Breast epithelium (tissue), 4 donors: ENCODE data around the gene APLN. TPM values are rescaled to one million over a fixed set of nuclear protein-coding genes. Genes with fewer than 3 reads are reported as not detected.

ENCODE experiments used
- DNase-seq, 2 donors: peaks; one replicate each; pipeline ENCODE4 v3.0.0-alpha.2; 2019; ENCODE audit warnings: low spot score in 2 of 2
- H3K27ac ChIP-seq, 2 donors: fragments of 200-600 bp; sonication (generic) in 1 of 2; one replicate each; pipeline ENCODE4 v1.5.1; 2016 to 2019; ENCODE audit warnings: mild to moderate bottlenecking in 1 of 2
- H3K27me3 ChIP-seq, 2 donors: fragments of 200-600 bp; sonication (generic) in 1 of 2; one replicate each; pipeline versions ENCODE4 v1.5.1 to v1.6.0; 2017 to 2019; ENCODE audit warnings: control low read depth in 1 of 2, mild to moderate bottlenecking in 1 of 2
- H3K36me3 ChIP-seq: fragments of 200-600 bp; one replicate; pipeline ENCODE4 v1.5.1; 2019
- H3K4me1 ChIP-seq, 2 donors: fragments of 200-600 bp; sonication (generic); one replicate each; pipeline ENCODE4 v1.5.1; 2016 to 2019; ENCODE audit warnings: control low read depth in 1 of 2
- H3K4me3 ChIP-seq, 3 donors: fragments of 200-600 bp; sonication (generic); 1 replicate in 2 of 3; 2 replicates in 1 of 3; pipeline ENCODE4 v1.5.1; 2016 to 2019; ENCODE audit warnings: mild to moderate bottlenecking in 3 of 3, moderate library complexity in 2 of 3
- H3K9me3 ChIP-seq, 2 donors: fragments of 200-600 bp; sonication (generic) in 1 of 2; one replicate each; pipeline ENCODE4 v1.5.1; 2016 to 2019; ENCODE audit warnings: control low read depth in 1 of 2
- CTCF ChIP-seq, 3 donors: fragments of 450-650 bp; IDR thresholded peaks; one replicate each; pipeline ENCODE4 v1.5.1; 2016 to 2017; ENCODE audit warnings: antibody characterized with exemption in 3 of 3, mild to moderate bottlenecking in 3 of 3, moderate library complexity in 3 of 3
- POLR2A ChIP-seq: fragments of 450-650 bp; IDR thresholded peaks from one replicate; pipeline ENCODE4 v1.6.1; 2016; ENCODE audit warnings: antibody characterized with exemption, mild to moderate bottlenecking, moderate library complexity
- POLR2AphosphoS5 ChIP-seq, 3 donors: sonication (generic); formaldehyde crosslinking; IDR thresholded peaks; one replicate each; pipeline ENCODE4 v1.6.1; 2017; ENCODE audit warnings: antibody characterized with exemption in 3 of 3
- intact Hi-C: fragments of 100-400 bp; cut with DNase I; formaldehyde crosslinking; loops from one replicate; pipeline ENCODE4 v1.15.1; 2023; ENCODE audit warnings: low total_unique reads
- total RNA-seq, 3 donors: library from RNA; depleted of rRNA; stranded (reverse); fragments of >200 nt; gene quantifications; one replicate each; pipeline ENCODE4 v1.1.0, GENCODE V29; 2016

Gene APLN
- total RNA-seq, 3 donors from 2014 or later: 0.16 to 5.9 (median 4.5) TPM

- peaks cover 0 to 8% of the 10 kb centered on the region in 2 donors for H3K9me3 ChIP-seq
- H3K27ac ChIP-seq: no peak overlapping the region
- no peaks in the 10 kb centered on the region for H3K36me3 ChIP-seq
- no peak for DNase-seq
- intact Hi-C loops: loop anchor here (2.0 kb wide), 1 partner anchor 56 kb away; no protein-coding TSS in a partner anchor
- peaks cover 0 to 30% of the 10 kb centered on the region in 2 donors for H3K27me3 ChIP-seq
- TF ChIP-seq CTCF (IDR thresholded peaks at IDR 0.05) (no peak), POLR2AphosphoS5 (IDR thresholded peaks at IDR 0.05) (no peak), POLR2A (no peak)
- H3K4me3 ChIP-seq: no peak overlapping the region
- no peaks in the 10 kb centered on the region for H3K4me1 ChIP-seq
These were observed 8.4 kb upstream of the APLN start for GRCh38 chrX:129663171-129663570.

- DNase-seq: no peak
- no peak for TF ChIP-seq POLR2AphosphoS5 (IDR thresholded peaks at IDR 0.05)
- no peak for TF ChIP-seq CTCF (IDR thresholded peaks at IDR 0.05)
- TF ChIP-seq POLR2A: no peak
- no peaks in the 10 kb centered on the region for H3K4me1 ChIP-seq
- intact Hi-C loops: no loop called here
- H3K4me3 ChIP-seq: no peak overlapping the region
- no peaks in the 10 kb centered on the region for H3K9me3 ChIP-seq
- H3K36me3 ChIP-seq: no peaks in the 10 kb centered on the region
- H3K27ac ChIP-seq: no peak overlapping the region
- peaks cover 0 to 41% of the 10 kb centered on the region in 2 donors for H3K27me3 ChIP-seq
These were observed 6.6 kb upstream of the APLN start for GRCh38 chrX:129661369-129661768.

- H3K4me3 ChIP-seq: no peak overlapping the region
- no peaks in the 10 kb centered on the region for H3K4me1 ChIP-seq
- H3K36me3 ChIP-seq: no peaks in the 10 kb centered on the region
- TF ChIP-seq CTCF (IDR thresholded peaks at IDR 0.05) (no peak), POLR2A (no peak), POLR2AphosphoS5 (IDR thresholded peaks at IDR 0.05) (no peak)
- no peak overlapping the region for H3K27ac ChIP-seq
- no peaks in the 10 kb centered on the region for H3K9me3 ChIP-seq
- H3K27me3 ChIP-seq: peaks cover 0 to 32% of the 10 kb centered on the region in 2 donors
- DNase-seq: no peak
- intact Hi-C loops: no loop called here
These were observed 5.1 kb upstream of the APLN start for GRCh38 chrX:129659861-129660260.

GRCh38 chrX:129659141-129659540, 4.4 kb upstream of the APLN start:
- TF ChIP-seq POLR2AphosphoS5 (IDR thresholded peaks at IDR 0.05) (no peak), CTCF (IDR thresholded peaks at IDR 0.05) (no peak), POLR2A (no peak)
- H3K36me3 ChIP-seq: no peaks in the 10 kb centered on the region
- no peak overlapping the region for H3K27ac ChIP-seq
- H3K9me3 ChIP-seq: no peaks in the 10 kb centered on the region
- DNase-seq: no peak
- no peaks in the 10 kb centered on the region for H3K4me1 ChIP-seq
- H3K4me3 ChIP-seq: no peak overlapping the region
- H3K27me3 ChIP-seq: peaks cover 0 to 27% of the 10 kb centered on the region in 2 donors
- intact Hi-C loops: no loop called here

GRCh38 chrX:129658429-129658828, 3.7 kb upstream of the APLN start:
- intact Hi-C loops: no loop called here
- no peak overlapping the region for H3K4me3 ChIP-seq
- H3K4me1 ChIP-seq: no peaks in the 10 kb centered on the region
- no peak for DNase-seq
- TF ChIP-seq POLR2AphosphoS5 (IDR thresholded peaks at IDR 0.05) (no peak), POLR2A (no peak), CTCF (IDR thresholded peaks at IDR 0.05) (no peak)
- no peaks in the 10 kb centered on the region for H3K36me3 ChIP-seq
- H3K9me3 ChIP-seq: no peaks in the 10 kb centered on the region
- no peak overlapping the region for H3K27ac ChIP-seq
- peaks cover 0 to 33% of the 10 kb centered on the region in 2 donors for H3K27me3 ChIP-seq
